Right lobe of liver (tissue), 4 donors: ENCODE results near the gene ETF1.

Experiments
- CTCF ChIP-seq, 4 donors: fragments of 200-600 bp in 3 of 4; fragments of 450-650 bp in 1 of 4; IDR thresholded peaks; one replicate each; pipeline versions ENCODE4 v1.5.1 to v1.8.0; 2016 to 2022; ENCODE audit warnings: antibody characterized with exemption in 4 of 4, mild to moderate bottlenecking in 2 of 4
- POLR2A ChIP-seq: fragments of 450-650 bp; IDR thresholded peaks from one replicate; pipeline ENCODE4 v1.6.1; 2017; ENCODE audit warnings: antibody characterized with exemption, mild to moderate bottlenecking
- donor health status: DM: no; HTN: no; CAD: no.
- donor health status: DM: no; HTN: no; CAD: no.
- donor health status: DM: no; HTN: yes; CAD: no.

- TF ChIP-seq POLR2A (no peak), CTCF (IDR thresholded peaks at IDR 0.05) (no peak)
Measured at GRCh38 chr5:138528208-138528607, 14.8 kb downstream of the ETF1 start.
